ENCODE results near the gene DLX3. TPM values are rescaled to one million over a fixed set of nuclear protein-coding genes. Genes with fewer than 3 reads are reported as not detected.

DLX3 gene
- polyA plus RNA-seq, 1 donor: 0.66 TPM

- Histone ChIP-seq H3K27me3 (ENCODE audit: control insufficient read depth, insufficient read depth, low read length) (peaks cover 98% of the 10 kb centered on the region), H3K4me1 (ENCODE audit: control insufficient read depth, insufficient read depth, low read length) (peaks cover 24% of the 10 kb centered on the region), H3K36me3 (ENCODE audit: control insufficient read depth, insufficient read depth, low read length) (no peaks in the 10 kb centered on the region), H3K9me3 (ENCODE audit: control insufficient read depth, low read depth, low read length) (peaks cover 23% of the 10 kb centered on the region), H3K27ac (ENCODE audit: low read length) (no peak overlapping the region), H3K4me3 (ENCODE audit: low read length) (no peak overlapping the region)
- DNase-seq: no peak
- WGBS (ENCODE audit: insufficient coverage, low lambda C conversion rate): no CpG with 5 or more reads among the region's 57 CpGs
Measured at GRCh38 chr17:49972486-49973270, 22.3 kb downstream of the DLX3 start.

GRCh38 chr17:49971848-49972485, 23.1 kb downstream of the DLX3 start:
- Histone ChIP-seq H3K9me3 (ENCODE audit: control insufficient read depth, low read depth, low read length) (peaks cover 23% of the 10 kb centered on the region), H3K36me3 (ENCODE audit: control insufficient read depth, insufficient read depth, low read length) (no peaks in the 10 kb centered on the region), H3K27ac (ENCODE audit: low read length) (no peak overlapping the region), H3K4me3 (ENCODE audit: low read length) (no peak overlapping the region), H3K27me3 (ENCODE audit: control insufficient read depth, insufficient read depth, low read length) (peaks cover 98% of the 10 kb centered on the region), H3K4me1 (ENCODE audit: control insufficient read depth, insufficient read depth, low read length) (peaks cover 24% of the 10 kb centered on the region)
- no CpG with 5 or more reads among the region's 55 CpGs for WGBS (ENCODE audit: insufficient coverage, low lambda C conversion rate)
- DNase-seq: peak in 1 of 2 donors; percentile 26

DNA sequence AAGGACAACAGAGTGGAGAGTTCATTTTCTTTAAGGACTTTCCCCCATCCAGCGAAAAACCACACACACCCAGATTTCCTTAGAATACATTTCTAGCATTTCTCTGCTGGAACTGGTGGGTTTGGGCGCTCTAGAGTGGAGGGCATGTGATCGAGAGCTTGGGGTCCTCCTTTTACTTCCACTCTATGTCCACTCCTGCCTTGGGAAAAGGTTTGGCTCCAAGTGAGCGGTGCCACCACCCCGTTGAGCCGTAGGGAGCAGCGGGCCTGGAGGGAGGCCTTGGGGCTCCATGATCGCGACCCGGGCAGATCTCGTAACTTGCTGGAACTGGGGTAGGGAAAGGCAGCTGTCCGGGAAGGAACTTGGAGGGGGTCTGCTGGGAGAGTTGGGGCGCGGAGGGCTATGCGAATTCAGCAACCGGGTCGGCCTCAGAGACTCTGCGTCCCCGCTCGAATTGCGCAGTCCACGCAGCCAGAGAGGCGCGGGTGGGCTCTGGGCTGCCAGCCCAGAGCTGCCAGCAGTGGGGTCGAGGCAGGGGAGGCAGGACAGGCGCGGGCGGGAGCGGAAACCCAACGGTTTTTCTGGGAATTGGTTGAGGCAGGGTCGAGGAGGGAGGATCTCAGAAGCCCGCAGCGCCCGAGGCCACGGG, 23.7 kb downstream of the DLX3 start:
- peaks cover 98% of the 10 kb centered on the region for H3K27me3 ChIP-seq (ENCODE audit: control insufficient read depth, insufficient read depth, low read length)
- no peak overlapping the region for H3K27ac ChIP-seq (ENCODE audit: low read length)
- no peak for DNase-seq
- no peaks in the 10 kb centered on the region for H3K36me3 ChIP-seq (ENCODE audit: control insufficient read depth, insufficient read depth, low read length)
- H3K4me3 ChIP-seq (ENCODE audit: low read length): no peak overlapping the region
- H3K4me1 ChIP-seq (ENCODE audit: control insufficient read depth, insufficient read depth, low read length): peaks cover 24% of the 10 kb centered on the region
- peaks cover 23% of the 10 kb centered on the region for H3K9me3 ChIP-seq (ENCODE audit: control insufficient read depth, low read depth, low read length)
- WGBS (ENCODE audit: insufficient coverage, low lambda C conversion rate): no CpG with 5 or more reads among the region's 35 CpGs

GRCh38 chr17:49970498-49970897, 24.5 kb downstream of the DLX3 start:
- no CpG with 5 or more reads among the region's 3 CpGs for WGBS (ENCODE audit: insufficient coverage, low lambda C conversion rate)
- H3K27me3 ChIP-seq (ENCODE audit: control insufficient read depth, insufficient read depth, low read length): peaks cover 99% of the 10 kb centered on the region

GRCh38 chr17:49969795-49970389, 25.1 kb downstream of the DLX3 start:
- Histone ChIP-seq H3K36me3 (ENCODE audit: control insufficient read depth, insufficient read depth, low read length) (no peaks in the 10 kb centered on the region), H3K4me1 (ENCODE audit: control insufficient read depth, insufficient read depth, low read length) (peaks cover 24% of the 10 kb centered on the region), H3K27me3 (ENCODE audit: control insufficient read depth, insufficient read depth, low read length) (peaks cover 99% of the 10 kb centered on the region), H3K4me3 (ENCODE audit: low read length) (no peak overlapping the region), H3K27ac (ENCODE audit: low read length) (no peak overlapping the region), H3K9me3 (ENCODE audit: control insufficient read depth, low read depth, low read length) (peaks cover 23% of the 10 kb centered on the region)
- WGBS (ENCODE audit: insufficient coverage, low lambda C conversion rate): no CpG with 5 or more reads among the region's 18 CpGs
- no peak for DNase-seq

More at GRCh38 chr17:49970498-49970897, 24.5 kb downstream of the DLX3 start:
- no peak for DNase-seq
- peaks cover 24% of the 10 kb centered on the region for H3K4me1 ChIP-seq (ENCODE audit: control insufficient read depth, insufficient read depth, low read length)
- no peaks in the 10 kb centered on the region for H3K36me3 ChIP-seq (ENCODE audit: control insufficient read depth, insufficient read depth, low read length)
- H3K9me3 ChIP-seq (ENCODE audit: control insufficient read depth, low read depth, low read length): peaks cover 23% of the 10 kb centered on the region
- H3K4me3 ChIP-seq (ENCODE audit: low read length): no peak overlapping the region
- no peak overlapping the region for H3K27ac ChIP-seq (ENCODE audit: low read length)

DNA sequence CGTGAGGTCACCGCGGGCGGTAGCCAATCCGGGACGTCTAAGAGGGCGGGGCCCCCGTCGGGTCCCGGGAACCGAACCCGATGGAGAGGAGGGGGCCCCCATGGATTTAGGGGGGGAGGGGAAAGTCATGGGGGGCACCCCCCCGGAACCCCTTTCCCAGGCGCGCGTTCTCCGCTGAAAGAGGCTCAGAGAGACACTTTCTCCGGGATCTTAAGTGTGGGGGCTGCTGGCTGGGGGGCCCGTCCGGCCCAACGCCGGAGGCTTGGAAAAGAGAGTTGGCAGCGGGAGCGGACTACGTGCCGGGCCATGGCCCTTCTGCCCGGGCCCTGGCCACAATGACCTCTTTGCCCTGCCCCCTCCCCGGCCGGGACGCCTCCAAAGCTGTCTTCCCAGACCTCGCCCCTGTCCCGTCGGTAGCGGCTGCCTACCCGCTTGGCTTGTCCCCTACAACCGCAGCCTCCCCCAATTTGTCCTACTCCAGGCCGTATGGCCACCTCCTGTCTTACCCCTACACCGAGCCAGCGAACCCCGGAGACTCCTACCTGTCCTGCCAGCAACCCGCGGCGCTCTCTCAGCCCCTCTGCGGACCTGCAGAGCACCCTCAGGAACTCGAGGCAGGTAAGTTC, 25.8 kb downstream of the DLX3 start, which contains the start of gene DLX4:
Gene DLX4 (plus strand): TSS at position 57 of the 626 bp plus-strand sequence. CDS start 279 bp downstream, at position 336.
- DNase-seq: no peak
- no peaks in the 10 kb centered on the region for H3K36me3 ChIP-seq (ENCODE audit: control insufficient read depth, insufficient read depth, low read length)
- peaks cover 24% of the 10 kb centered on the region for H3K4me1 ChIP-seq (ENCODE audit: control insufficient read depth, insufficient read depth, low read length)
- no peak within 1 kb of the TSS for H3K27ac ChIP-seq (ENCODE audit: low read length)
- H3K27me3 ChIP-seq (ENCODE audit: control insufficient read depth, insufficient read depth, low read length): peaks cover 99% of the 10 kb centered on the region
- no CpG with 5 or more reads among the region's 45 CpGs for WGBS (ENCODE audit: insufficient coverage, low lambda C conversion rate)
- peak within 1 kb of the TSS; percentile 72 for H3K4me3 ChIP-seq (ENCODE audit: low read length)
- peaks cover 28% of the 10 kb centered on the region for H3K9me3 ChIP-seq (ENCODE audit: control insufficient read depth, low read depth, low read length)

DNA sequence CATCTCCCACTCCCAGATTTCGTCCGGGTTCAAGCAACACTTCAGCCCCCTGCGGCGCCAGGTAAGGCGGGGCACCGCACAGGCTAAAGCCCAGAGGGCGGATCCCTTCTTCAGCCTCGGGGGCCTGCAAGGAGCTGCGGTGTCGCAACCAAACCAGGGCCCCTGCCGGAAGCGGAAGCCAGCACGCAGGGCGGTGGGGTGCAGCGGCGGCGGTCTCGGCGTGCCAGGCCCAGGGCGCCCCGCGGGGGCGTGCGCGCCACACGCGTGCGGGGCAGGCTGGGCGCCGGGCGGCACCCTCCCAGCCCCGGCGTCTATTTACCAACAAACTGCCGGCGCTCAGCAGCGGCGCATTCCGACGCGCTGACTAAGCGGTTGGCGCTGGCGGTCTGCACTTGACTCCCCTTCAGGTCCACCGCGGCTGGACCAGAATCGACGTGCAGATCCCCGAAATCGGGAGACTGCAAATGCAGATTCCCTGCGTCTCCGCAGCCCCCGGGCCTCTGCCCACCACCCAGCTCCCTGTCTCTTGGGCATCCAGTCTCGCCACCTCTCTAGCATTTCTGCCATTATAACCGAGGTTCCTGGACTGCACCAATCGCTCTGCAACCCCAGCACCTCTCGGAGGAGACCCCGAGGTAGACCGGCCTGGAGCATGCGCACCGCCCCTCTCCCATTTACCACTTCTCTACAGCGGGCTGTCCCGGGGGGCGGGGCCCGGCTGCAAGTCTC, 26.5 kb downstream of the DLX3 start:
- DNase-seq: peak; percentile 63 to 83
- H3K9me3 ChIP-seq (ENCODE audit: control insufficient read depth, low read depth, low read length): peaks cover 33% of the 10 kb centered on the region
- H3K27ac ChIP-seq (ENCODE audit: low read length): no peak overlapping the region
- H3K4me3 ChIP-seq (ENCODE audit: low read length): peak overlapping the region; percentile 72
- H3K4me1 ChIP-seq (ENCODE audit: control insufficient read depth, insufficient read depth, low read length): peaks cover 24% of the 10 kb centered on the region
- H3K27me3 ChIP-seq (ENCODE audit: control insufficient read depth, insufficient read depth, low read length): peaks cover 99% of the 10 kb centered on the region
- no peaks in the 10 kb centered on the region for H3K36me3 ChIP-seq (ENCODE audit: control insufficient read depth, insufficient read depth, low read length)
- no CpG with 5 or more reads among the region's 64 CpGs for WGBS (ENCODE audit: insufficient coverage, low lambda C conversion rate)

- no CpG with 5 or more reads among the region's 10 CpGs for WGBS (ENCODE audit: insufficient coverage, low lambda C conversion rate)
- Histone ChIP-seq H3K36me3 (ENCODE audit: control insufficient read depth, insufficient read depth, low read length) (no peaks in the 10 kb centered on the region), H3K27me3 (ENCODE audit: control insufficient read depth, insufficient read depth, low read length) (peaks cover 99% of the 10 kb centered on the region), H3K4me1 (ENCODE audit: control insufficient read depth, insufficient read depth, low read length) (peaks cover 24% of the 10 kb centered on the region), H3K9me3 (ENCODE audit: control insufficient read depth, low read depth, low read length) (peaks cover 30% of the 10 kb centered on the region), H3K27ac (ENCODE audit: low read length) (no peak overlapping the region), H3K4me3 (ENCODE audit: low read length) (peak overlapping the region; percentile 72)
- no peak for DNase-seq
Measured at GRCh38 chr17:49967621-49968404, 27.2 kb downstream of the DLX3 start.

DNA sequence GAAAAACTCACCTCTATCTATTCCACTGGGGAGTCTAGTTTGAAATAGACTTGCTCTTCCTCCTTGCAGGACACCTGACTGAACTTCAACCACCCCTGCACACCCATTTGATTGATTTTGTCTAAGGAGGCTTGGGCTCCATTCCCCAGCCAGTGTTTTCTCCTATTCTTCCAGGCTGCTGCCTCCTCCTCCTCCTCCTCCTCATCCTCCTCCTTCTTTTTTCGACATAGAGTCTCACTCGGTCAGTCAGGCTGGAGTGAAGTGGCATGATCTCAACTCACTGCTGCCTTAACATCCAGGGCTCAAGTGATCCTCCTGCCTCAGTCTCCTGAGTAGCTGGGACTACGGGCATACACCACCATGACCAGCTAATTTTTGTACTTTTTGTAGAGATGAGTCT, 27.8 kb downstream of the DLX3 start:
- Histone ChIP-seq H3K36me3 (ENCODE audit: control insufficient read depth, insufficient read depth, low read length) (no peaks in the 10 kb centered on the region), H3K4me3 (ENCODE audit: low read length) (no peak overlapping the region), H3K27me3 (ENCODE audit: control insufficient read depth, insufficient read depth, low read length) (peaks cover 99% of the 10 kb centered on the region), H3K9me3 (ENCODE audit: control insufficient read depth, low read depth, low read length) (peaks cover 23% of the 10 kb centered on the region), H3K27ac (ENCODE audit: low read length) (no peak overlapping the region), H3K4me1 (ENCODE audit: control insufficient read depth, insufficient read depth, low read length) (peaks cover 19% of the 10 kb centered on the region)
- no CpG with 5 or more reads among the region's 3 CpGs for WGBS (ENCODE audit: insufficient coverage, low lambda C conversion rate)
- no peak for DNase-seq

Data from large intestine (tissue), 3 donors.